ENCODE measurements around the gene NDUFAF2.

NDUFAF2 gene

GRCh38 chr5:61162010-61162831, 217.2 kb downstream of the NDUFAF2 start, which contains the start of gene SMIM15:
Gene SMIM15 (minus strand): TSS chr5:61162468. CDS start chr5:61160171, 2,297 bp downstream.
- TF ChIP-seq CTCF (IDR thresholded peaks at IDR 0.05; ENCODE audit: low read depth, low read length) = no peak
- H3K4me3 ChIP-seq (replicated peaks in 1 of 2; ENCODE audit: low read depth in 2 of 2, low read length in 2 of 2) = peak within 1 kb of the TSS; percentile 65 to 86
- DNase-seq (ENCODE audit: low read depth in 2 of 2) = peak; percentile 86 to 88

GRCh38 chr5:61162832-61163567, 218.0 kb downstream of the NDUFAF2 start:
- peak; percentile 36 to 41 for DNase-seq (ENCODE audit: low read depth in 2 of 2)
- peak overlapping the region; percentile 65 to 86 for H3K4me3 ChIP-seq (replicated peaks in 1 of 2; ENCODE audit: low read depth in 2 of 2, low read length in 2 of 2)

GRCh38 chr5:61163905-61164304, 218.9 kb downstream of the NDUFAF2 start:
- H3K4me3 ChIP-seq (replicated peaks in 1 of 2; ENCODE audit: low read depth in 2 of 2, low read length in 2 of 2) = no peak overlapping the region
- no peak for DNase-seq (ENCODE audit: low read depth in 2 of 2)
- no peak for TF ChIP-seq CTCF (IDR thresholded peaks at IDR 0.05; ENCODE audit: low read depth, low read length)

More at GRCh38 chr5:61162832-61163567, 218.0 kb downstream of the NDUFAF2 start:
- TF ChIP-seq CTCF (IDR thresholded peaks at IDR 0.05; ENCODE audit: low read depth, low read length) = no peak

- H3K4me3 ChIP-seq (replicated peaks in 1 of 2; ENCODE audit: low read depth in 2 of 2, low read length in 2 of 2) = no peak overlapping the region
- peak; percentile 69 to 71 for DNase-seq (ENCODE audit: low read depth in 2 of 2)
- peak; percentile 37 for TF ChIP-seq CTCF (IDR thresholded peaks at IDR 0.05; ENCODE audit: low read depth, low read length)
These were observed 222.4 kb downstream of the NDUFAF2 start for GRCh38 chr5:61167382-61167781.

GRCh38 chr5:61168951-61169350, 223.9 kb downstream of the NDUFAF2 start:
- no peak overlapping the region for H3K4me3 ChIP-seq (replicated peaks in 1 of 2; ENCODE audit: low read depth in 2 of 2, low read length in 2 of 2)
- no peak for DNase-seq (ENCODE audit: low read depth in 2 of 2)
- TF ChIP-seq CTCF (IDR thresholded peaks at IDR 0.05; ENCODE audit: low read depth, low read length) = no peak

GRCh38 chr5:61171479-61171878, 226.5 kb downstream of the NDUFAF2 start:
- H3K4me3 ChIP-seq (replicated peaks in 1 of 2; ENCODE audit: low read depth in 2 of 2, low read length in 2 of 2) = no peak overlapping the region
- DNase-seq (ENCODE audit: low read depth in 2 of 2) = no peak
- no peak for TF ChIP-seq CTCF (IDR thresholded peaks at IDR 0.05; ENCODE audit: low read depth, low read length)
